GM23248 (cell line): ENCODE results near the gene C3AR1. TPM values are rescaled to one million over a fixed set of nuclear protein-coding genes. Genes with fewer than 3 reads are reported as not detected.
"Not testable (repeated sequence)": the region's sequence is repeated elsewhere in the genome, so short reads cannot be mapped to it uniquely, and the experiment has no call there.

Source experiments
- DNase-seq: peaks from one replicate; pipeline ENCODE4 v3.0.0-alpha.2; 2015
- H2AFZ ChIP-seq: fragments of 200-600 bp; sonication (generic); 2 replicates; pipeline ENCODE4 v1.6.1; 2016; ENCODE audit warnings: antibody characterized with exemption
- H3F3A ChIP-seq: fragments of 200-600 bp; sonication (generic); 2 replicates; pipeline ENCODE4 v1.6.1; 2016; ENCODE audit warnings: mild to moderate bottlenecking, antibody characterized with exemption, mixed run types; ENCODE audit not compliant: insufficient read depth
- H3K27ac ChIP-seq: fragments of 200-600 bp; sonication (generic); 2 replicates; pipeline ENCODE4 v1.5.1; 2016; ENCODE audit warnings: mild to moderate bottlenecking
- H3K27me3 ChIP-seq: fragments of 200-600 bp; sonication (generic); replicated peaks from 2 replicates; pipeline ENCODE4 v1.6.1; 2016; ENCODE audit warnings: mild to moderate bottlenecking; ENCODE audit not compliant: insufficient read depth
- H3K36me3 ChIP-seq: fragments of 200-600 bp; sonication (generic); 2 replicates; pipeline ENCODE4 v1.6.1; 2016; ENCODE audit warnings: low read depth, mild to moderate bottlenecking
- H3K4me1 ChIP-seq: fragments of 200-600 bp; sonication (generic); 2 replicates; pipeline ENCODE4 v1.6.1; 2016; ENCODE audit warnings: mild to moderate bottlenecking; ENCODE audit not compliant: insufficient read depth
- H3K4me2 ChIP-seq: fragments of 200-600 bp; sonication (generic); one replicate; pipeline ENCODE4 v1.6.1; 2016; ENCODE audit warnings: mild to moderate bottlenecking; ENCODE audit not compliant: unreplicated experiment
- H3K4me3 ChIP-seq: fragments of 200-600 bp; sonication (generic); 2 replicates; pipeline ENCODE4 v1.5.1; 2016; ENCODE audit warnings: mild to moderate bottlenecking
- H3K79me2 ChIP-seq: fragments of 200-600 bp; sonication (generic); 2 replicates; pipeline ENCODE4 v1.6.1; 2016; ENCODE audit warnings: mild to moderate bottlenecking; ENCODE audit not compliant: insufficient read depth
- H3K9ac ChIP-seq: fragments of 200-600 bp; sonication (generic); 2 replicates; pipeline ENCODE4 v1.6.1; 2016; ENCODE audit warnings: mild to moderate bottlenecking
- H3K9me2 ChIP-seq: fragments of 200-600 bp; sonication (generic); 2 replicates; pipeline ENCODE4 v1.6.1; 2016; ENCODE audit warnings: mixed run types, mild to moderate bottlenecking, moderate library complexity; ENCODE audit not compliant: insufficient read depth
- H3K9me3 ChIP-seq: fragments of 200-600 bp; sonication (generic); one replicate; pipeline ENCODE4 v1.6.1; 2017; ENCODE audit warnings: low read depth
- H4K20me1 ChIP-seq: fragments of 200-600 bp; sonication (generic); 2 replicates; pipeline ENCODE4 v1.6.0; 2016; ENCODE audit not compliant: insufficient read depth
- EZH2 ChIP-seq: fragments of 200-600 bp; sonication (generic); IDR thresholded peaks from 2 replicates; pipeline ENCODE4 v1.6.1; 2018; ENCODE audit warnings: antibody characterized with exemption, mild to moderate bottlenecking; ENCODE audit not compliant: insufficient read depth, poor library complexity, severe bottlenecking
- EZH2phosphoT487 ChIP-seq: fragments of 200-600 bp; sonication (generic); IDR thresholded peaks from 2 replicates; pipeline ENCODE4 v1.6.1; 2018; ENCODE audit warnings: antibody characterized with exemption, moderate library complexity, mild to moderate bottlenecking, low read depth; ENCODE audit not compliant: insufficient read depth
- WGBS, 2 experiments: methylation state at CpG; one replicate each; pipeline ENCODE4 v1.1.6; 2015 to 2017; ENCODE audit warnings: low lambda C conversion rate in 2 of 2, low coverage in 1 of 2; ENCODE audit errors: missing lambda C conversion rate in 2 of 2; 5-methylcytosine and 5-hydroxymethylcytosine counted together
- in situ Hi-C: fragments of 300-500 bp; cut with MboI; formaldehyde crosslinking; loops from 2 replicates; pipeline ENCODE4 v1.15.0; 2020
- polyA plus RNA-seq: library from polyadenylated mRNA; unstranded; fragments of >200 nt; fragmentation: Nextera tagmentation; extraction: Ambion mirVana; gene quantifications from 2 replicates; pipeline ENCODE4 v1.2.1, GENCODE V29; 2016
- total RNA-seq: library from RNA; depleted of rRNA; stranded (reverse); fragments of >200 nt; shearing (Covaris generic); gene quantifications from 2 replicates; pipeline ENCODE4 v1.2.3, GENCODE V29; 2014

Gene C3AR1
- total and polyA plus RNA-seq, 2 experiments from 2014 or later = 0.24 TPM; not detected in 1

DNA sequence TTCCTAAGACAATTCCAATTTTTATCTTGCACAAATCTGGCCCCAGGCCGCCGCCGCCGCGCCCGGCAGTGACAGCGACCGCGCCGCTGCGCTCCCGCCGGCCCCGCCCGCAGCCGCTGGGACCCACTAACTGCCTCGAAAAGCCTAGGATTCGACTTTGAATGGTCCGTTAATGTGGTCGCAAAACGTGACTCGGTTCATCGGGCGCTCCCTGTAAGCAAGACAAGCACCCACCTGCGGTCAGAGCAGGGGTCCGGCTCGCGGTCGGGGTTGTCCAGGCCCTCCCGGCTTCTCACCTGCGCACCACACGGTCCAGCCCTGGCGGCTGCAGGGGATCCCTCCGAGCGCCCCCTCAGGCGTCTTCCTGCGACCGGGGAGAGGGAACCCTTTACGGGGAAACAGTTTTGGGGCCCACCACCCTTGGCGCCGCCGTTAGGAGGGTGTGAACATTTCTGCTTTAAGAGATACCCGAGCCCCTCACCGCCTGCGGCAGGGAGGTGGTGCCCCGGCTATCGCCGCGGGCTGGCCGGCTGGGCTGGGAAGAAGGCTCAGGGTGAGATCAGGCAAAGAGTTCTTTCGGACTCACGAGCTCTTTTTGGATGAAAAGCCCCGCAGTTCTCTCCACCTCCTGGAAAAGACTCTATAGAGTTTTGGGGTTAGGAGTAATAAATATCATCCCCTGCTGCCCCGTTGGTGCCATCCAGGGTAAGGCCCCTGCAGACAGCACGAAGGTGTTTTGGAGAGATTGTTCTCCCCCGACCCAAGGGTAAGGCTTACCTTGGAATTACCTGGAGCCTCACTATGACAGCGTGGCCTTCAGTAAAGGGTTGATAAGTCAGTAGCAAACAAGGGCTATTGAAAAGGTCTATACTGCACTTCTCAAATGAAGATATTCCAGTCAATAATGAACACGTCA is 47.2 kb downstream of the C3AR1 start:
- H3K9me3 ChIP-seq = no peaks in the 10 kb centered on the region
- no peak for DNase-seq
- H3K4me3 ChIP-seq = peak overlapping the region; percentile 52
- no peaks in the 10 kb centered on the region for H3K36me3 ChIP-seq
- H3K27ac ChIP-seq = no peak overlapping the region
- TF ChIP-seq EZH2 (peak; percentile 83), EZH2phosphoT487 (no peak)
- no peaks in the 10 kb centered on the region for H3K4me1 ChIP-seq
- no peaks in the 10 kb centered on the region for H4K20me1 ChIP-seq
- H2AFZ ChIP-seq = peak overlapping the region; percentile 54
- H3K9ac ChIP-seq = no peak overlapping the region
- WGBS, 2 experiments = 6 to 7% methylated on average over 58 of the region's 58 CpGs
- H3F3A ChIP-seq = no peaks in the 10 kb centered on the region
- H3K27me3 ChIP-seq = peaks cover 32% of the 10 kb centered on the region
- H3K9me2 ChIP-seq = no peaks in the 10 kb centered on the region
- H3K79me2 ChIP-seq = no peaks in the 10 kb centered on the region
- peak overlapping the region; percentile 56 for H3K4me2 ChIP-seq
- in situ Hi-C loops = no loop called here

DNA sequence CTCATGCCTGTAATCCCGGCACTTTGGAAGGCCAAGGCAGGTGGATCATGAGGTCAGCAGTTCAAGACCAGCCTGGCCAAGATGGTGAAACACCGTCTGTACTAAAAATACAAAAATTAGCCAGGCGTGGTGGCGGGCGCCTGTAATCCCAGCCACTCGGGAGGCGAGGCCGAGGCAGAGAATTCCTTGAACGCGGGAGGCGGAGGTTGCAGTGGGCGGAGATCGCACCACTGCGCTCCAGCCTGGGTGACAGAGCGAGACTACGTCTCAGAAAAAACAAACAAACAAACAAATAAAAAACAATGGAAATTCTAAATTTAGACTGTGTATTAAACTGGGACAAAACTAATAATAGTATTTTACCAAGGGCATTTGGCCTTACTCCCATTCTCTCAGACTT is 47.9 kb downstream of the C3AR1 start:
- in situ Hi-C loops, H3F3A ChIP-seq, H3K9me2 ChIP-seq, H4K20me1 ChIP-seq, H3K9ac ChIP-seq, H3K36me3 ChIP-seq, H3K9me3 ChIP-seq, H3K27ac ChIP-seq, H3K79me2 ChIP-seq, DNase-seq, H3K4me1 ChIP-seq: not testable (repeated sequence)
- peak overlapping the region; percentile 54; the same call in 1 of the 2 replicates for H2AFZ ChIP-seq
- H3K4me2 ChIP-seq = peak overlapping the region; percentile 56
- H3K27me3 ChIP-seq = peaks cover 32% of the 10 kb centered on the region
- WGBS, 2 experiments = 25 to 27% methylated on average over 16 of the region's 16 CpGs
- peak overlapping the region; percentile 52 for H3K4me3 ChIP-seq

DNA sequence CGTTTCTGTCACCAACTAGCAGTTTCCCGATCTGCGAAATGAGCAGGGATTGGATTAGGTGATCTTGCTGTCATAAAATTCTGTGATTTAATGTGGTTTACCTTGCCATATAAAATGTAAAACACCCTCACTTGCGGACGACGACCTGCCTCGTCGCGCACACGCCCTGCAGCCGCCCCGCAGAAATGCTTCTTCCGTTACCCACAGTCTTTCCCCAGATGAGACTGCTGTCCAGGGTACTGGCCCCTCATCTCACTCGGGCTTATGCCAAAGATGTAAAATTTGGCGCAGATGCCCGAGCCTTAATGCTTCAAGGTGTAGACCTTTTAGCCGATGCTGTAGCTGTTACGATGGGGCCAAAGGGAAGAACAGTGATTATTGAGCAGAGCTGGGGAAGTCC is 51.3 kb downstream of the C3AR1 start:
- Histone ChIP-seq H3K9me3 (no peaks in the 10 kb centered on the region), H2AFZ (no peak overlapping the region), H4K20me1 (no peaks in the 10 kb centered on the region), H3K27ac (no peak overlapping the region), H3K27me3 (peaks cover 32% of the 10 kb centered on the region), H3K9ac (no peak overlapping the region), H3K4me1 (no peaks in the 10 kb centered on the region), H3K4me3 (no peak overlapping the region), H3K79me2 (no peaks in the 10 kb centered on the region), H3K36me3 (no peaks in the 10 kb centered on the region), H3K9me2 (no peaks in the 10 kb centered on the region), H3K4me2 (no peak overlapping the region), H3F3A (no peaks in the 10 kb centered on the region)
- 29 to 35% methylated on average over 18 of the region's 18 CpGs for WGBS, 2 experiments
- TF ChIP-seq EZH2phosphoT487 (no peak), EZH2 (no peak)
- DNase-seq = peak; percentile 36
- in situ Hi-C loops = no loop called here

DNA sequence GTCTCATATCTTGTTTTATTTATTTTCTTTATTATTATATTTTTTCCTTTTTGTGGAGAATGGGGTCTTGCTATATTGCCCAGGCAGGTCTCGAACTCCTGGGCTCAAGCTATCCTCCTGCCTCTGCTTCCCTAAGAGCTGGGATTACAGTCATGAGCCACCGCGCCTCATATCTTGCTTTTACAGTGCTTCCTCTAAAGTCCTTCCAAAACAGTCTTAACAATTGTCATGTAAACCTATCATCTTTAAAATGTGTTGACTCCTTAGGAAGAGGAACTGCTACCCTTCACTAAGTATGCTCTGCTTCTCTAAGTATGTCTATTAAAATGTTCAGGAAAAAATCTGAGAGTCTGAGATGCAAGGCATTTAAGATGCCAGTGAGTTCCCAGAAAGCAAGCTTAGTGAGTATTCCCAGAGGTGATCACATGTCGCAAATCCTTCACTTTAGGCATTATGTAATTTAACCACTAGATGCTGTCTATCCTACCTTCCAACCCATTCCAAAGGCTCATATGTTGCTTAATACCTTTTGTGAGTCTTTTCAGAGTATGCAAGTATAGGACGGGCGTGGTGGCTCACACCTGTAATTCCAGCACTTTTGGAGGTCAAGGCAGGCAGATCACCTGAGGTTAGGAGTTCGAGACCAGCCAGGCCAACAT is 53.4 kb downstream of the C3AR1 start:
- 75 to 79% methylated on average over 7 of the region's 7 CpGs for WGBS, 2 experiments
- H3K9me2 ChIP-seq = no peaks in the 10 kb centered on the region
- H3K9me3 ChIP-seq = no peaks in the 10 kb centered on the region
- no peak overlapping the region for H3K4me2 ChIP-seq
- no peak for DNase-seq
- in situ Hi-C loops = no loop called here
- H2AFZ ChIP-seq = no peak overlapping the region
- no peaks in the 10 kb centered on the region for H3F3A ChIP-seq
- no peak overlapping the region for H3K4me3 ChIP-seq
- no peaks in the 10 kb centered on the region for H3K79me2 ChIP-seq
- H4K20me1 ChIP-seq = no peaks in the 10 kb centered on the region
- TF ChIP-seq EZH2phosphoT487 (no peak), EZH2 (no peak)
- no peak overlapping the region for H3K9ac ChIP-seq
- H3K27ac ChIP-seq = no peak overlapping the region
- H3K36me3 ChIP-seq = no peaks in the 10 kb centered on the region
- H3K4me1 ChIP-seq = no peaks in the 10 kb centered on the region
- peaks cover 16% of the 10 kb centered on the region for H3K27me3 ChIP-seq
